Parathyroid adenoma (tissue), 2 donors: ENCODE results near the gene ATP2B2.

Experiments
- H2AFZ ChIP-seq: fragments of 300-600 bp; sonication (generic); one replicate; pipeline ENCODE4 v1.7.0; 2017; ENCODE audit warnings: antibody characterized with exemption, mild to moderate bottlenecking
- H3K27ac ChIP-seq: fragments of 300-600 bp; sonication (generic); one replicate; pipeline ENCODE4 v1.7.0; 2017
- H3K27me3 ChIP-seq: fragments of 300-600 bp; sonication (generic); one replicate; pipeline ENCODE4 v1.7.0; 2017; ENCODE audit warnings: low read length; ENCODE audit not compliant: control insufficient read depth, insufficient read depth
- H3K36me3 ChIP-seq: fragments of 300-600 bp; sonication (generic); one replicate; pipeline ENCODE4 v1.7.0; 2017; ENCODE audit warnings: low read length; ENCODE audit not compliant: control insufficient read depth, insufficient read depth
- H3K4me1 ChIP-seq: fragments of 300-600 bp; sonication (generic); one replicate; pipeline ENCODE4 v1.7.0; 2017; ENCODE audit warnings: control low read depth
- H3K4me2 ChIP-seq: fragments of 300-600 bp; sonication (generic); one replicate; pipeline ENCODE4 v1.7.0; 2017; ENCODE audit warnings: low read length
- H3K4me3 ChIP-seq: fragments of 300-600 bp; sonication (generic); one replicate; pipeline ENCODE4 v1.7.0; 2017; ENCODE audit warnings: low read depth, low read length
- H3K79me2 ChIP-seq: fragments of 300-600 bp; sonication (generic); one replicate; pipeline ENCODE4 v1.7.0; 2017; ENCODE audit warnings: control low read depth
- H3K9ac ChIP-seq: fragments of 300-600 bp; sonication (generic); one replicate; pipeline ENCODE4 v1.7.0; 2017; ENCODE audit warnings: mild to moderate bottlenecking
- H3K9me3 ChIP-seq: fragments of 300-600 bp; sonication (generic); one replicate; pipeline ENCODE4 v1.7.0; 2017; ENCODE audit warnings: low read length; ENCODE audit not compliant: control insufficient read depth
- TF ChIP-seq, protein P1 (sequence below): fragments of 300-600 bp; sonication (generic); IDR thresholded peaks from one replicate; pipeline ENCODE4 v1.7.0; 2017; ENCODE audit warnings: antibody characterized with exemption, mild to moderate bottlenecking
- donor health status: primary hyperparathyroidism.

ATP2B2 gene

DNA sequence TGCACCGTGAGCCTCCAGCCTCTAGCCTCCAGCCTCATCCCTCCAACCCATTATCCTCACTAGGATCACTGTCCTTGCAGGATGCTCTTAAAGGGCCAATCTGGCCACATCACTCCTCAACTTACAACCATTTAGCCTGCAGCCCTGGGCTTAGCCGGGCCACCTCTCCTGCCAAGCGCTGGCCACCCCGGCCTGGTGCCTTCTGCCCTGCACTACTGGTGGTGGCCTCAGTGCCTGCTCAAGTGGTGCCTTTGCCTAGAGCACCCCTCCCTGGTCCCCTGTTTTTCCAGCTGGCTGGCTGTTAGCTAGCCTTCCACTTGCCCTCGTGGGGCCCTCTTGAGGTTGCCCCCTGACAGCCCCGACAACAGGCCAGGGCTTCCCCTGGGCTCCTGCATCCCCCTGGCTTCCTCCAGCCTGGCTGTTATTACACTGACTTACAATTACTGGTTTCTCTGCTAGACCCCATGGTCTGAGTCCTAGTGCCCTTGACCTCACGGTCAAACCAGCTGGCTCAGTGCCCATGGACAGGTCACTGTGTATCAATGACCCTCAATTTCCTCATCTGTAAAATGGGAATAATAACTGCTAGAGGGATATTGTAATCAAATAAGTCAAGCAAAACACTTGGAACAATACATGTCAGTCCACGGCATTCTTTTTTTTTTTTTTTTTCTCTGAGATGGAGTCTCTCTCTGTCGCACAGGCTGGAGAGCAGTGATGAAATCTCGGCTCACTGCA is 15.5 kb downstream of the ATP2B2 start:
- Histone ChIP-seq H2AFZ (no peak overlapping the region), H3K9me3 (no peaks in the 10 kb centered on the region), H3K4me2 (no peak overlapping the region), H3K27ac (no peak overlapping the region), H3K9ac (no peak overlapping the region), H3K4me1 (no peaks in the 10 kb centered on the region), H3K36me3 (no peaks in the 10 kb centered on the region), H3K27me3 (no peaks in the 10 kb centered on the region), H3K4me3 (no peak overlapping the region), H3K79me2 (no peaks in the 10 kb centered on the region)
- TF ChIP-seq, protein P1, sequence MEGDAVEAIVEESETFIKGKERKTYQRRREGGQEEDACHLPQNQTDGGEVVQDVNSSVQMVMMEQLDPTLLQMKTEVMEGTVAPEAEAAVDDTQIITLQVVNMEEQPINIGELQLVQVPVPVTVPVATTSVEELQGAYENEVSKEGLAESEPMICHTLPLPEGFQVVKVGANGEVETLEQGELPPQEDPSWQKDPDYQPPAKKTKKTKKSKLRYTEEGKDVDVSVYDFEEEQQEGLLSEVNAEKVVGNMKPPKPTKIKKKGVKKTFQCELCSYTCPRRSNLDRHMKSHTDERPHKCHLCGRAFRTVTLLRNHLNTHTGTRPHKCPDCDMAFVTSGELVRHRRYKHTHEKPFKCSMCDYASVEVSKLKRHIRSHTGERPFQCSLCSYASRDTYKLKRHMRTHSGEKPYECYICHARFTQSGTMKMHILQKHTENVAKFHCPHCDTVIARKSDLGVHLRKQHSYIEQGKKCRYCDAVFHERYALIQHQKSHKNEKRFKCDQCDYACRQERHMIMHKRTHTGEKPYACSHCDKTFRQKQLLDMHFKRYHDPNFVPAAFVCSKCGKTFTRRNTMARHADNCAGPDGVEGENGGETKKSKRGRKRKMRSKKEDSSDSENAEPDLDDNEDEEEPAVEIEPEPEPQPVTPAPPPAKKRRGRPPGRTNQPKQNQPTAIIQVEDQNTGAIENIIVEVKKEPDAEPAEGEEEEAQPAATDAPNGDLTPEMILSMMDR, result no peak

- Histone ChIP-seq H3K79me2 (no peaks in the 10 kb centered on the region), H3K36me3 (no peaks in the 10 kb centered on the region), H2AFZ (no peak overlapping the region), H3K4me3 (no peak overlapping the region), H3K27ac (no peak overlapping the region), H3K4me1 (no peaks in the 10 kb centered on the region), H3K4me2 (no peak overlapping the region), H3K9ac (no peak overlapping the region), H3K9me3 (no peaks in the 10 kb centered on the region), H3K27me3 (no peaks in the 10 kb centered on the region)
- TF ChIP-seq, protein P1, result no peak
Measured at GRCh38 chr3:10487988-10488633, 17.3 kb downstream of the ATP2B2 start.

DNA sequence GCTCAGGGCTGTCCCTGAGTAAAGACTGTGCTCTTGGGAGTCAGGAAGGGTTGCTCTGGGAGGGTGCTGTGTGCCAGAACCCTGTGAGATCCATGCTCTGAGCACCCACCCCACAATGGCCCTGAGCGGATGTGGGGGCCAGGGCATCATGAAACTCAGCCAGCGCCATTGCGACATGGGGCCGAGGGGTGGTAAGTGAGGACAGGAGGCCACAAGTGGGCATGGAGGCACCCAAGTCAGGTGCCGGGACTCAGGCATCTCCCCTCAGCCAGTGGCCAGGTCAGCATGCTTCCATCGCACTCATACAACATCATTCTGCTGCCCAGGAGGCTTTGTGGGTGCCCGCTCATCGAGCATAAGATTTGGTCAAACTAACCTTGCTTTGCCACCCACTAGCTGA is 19.6 kb downstream of the ATP2B2 start:
- no peaks in the 10 kb centered on the region for H3K4me1 ChIP-seq
- H2AFZ ChIP-seq, result no peak overlapping the region
- no peaks in the 10 kb centered on the region for H3K27me3 ChIP-seq
- no peak overlapping the region for H3K4me2 ChIP-seq
- H3K9ac ChIP-seq, result no peak overlapping the region
- no peaks in the 10 kb centered on the region for H3K79me2 ChIP-seq
- H3K36me3 ChIP-seq, result no peaks in the 10 kb centered on the region
- no peaks in the 10 kb centered on the region for H3K9me3 ChIP-seq
- no peak overlapping the region for H3K4me3 ChIP-seq
- no peak overlapping the region for H3K27ac ChIP-seq
- TF ChIP-seq, protein P1, result no peak

DNA sequence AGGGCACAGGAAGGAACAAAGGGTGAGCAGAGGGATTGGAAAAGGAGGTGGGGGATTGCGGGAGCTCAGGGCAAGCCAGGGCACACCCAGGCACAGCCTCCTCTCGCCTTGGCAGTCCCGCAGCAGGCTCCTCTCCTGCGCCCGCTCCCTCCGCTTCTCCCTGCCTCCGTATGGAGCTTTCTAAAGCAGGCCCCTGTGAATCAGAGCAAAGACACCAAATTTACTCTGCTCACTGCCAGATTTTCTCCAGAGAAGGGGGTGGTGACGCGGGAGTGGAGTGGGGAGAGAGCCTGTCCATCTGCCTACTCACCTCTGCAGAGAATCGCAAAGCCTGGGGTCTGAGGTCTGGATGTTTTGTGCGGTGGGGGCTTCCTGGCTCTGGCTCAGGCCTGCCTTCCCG is 20.0 kb downstream of the ATP2B2 start:
- no peaks in the 10 kb centered on the region for H3K27me3 ChIP-seq
- no peak overlapping the region for H2AFZ ChIP-seq
- H3K4me1 ChIP-seq, result no peaks in the 10 kb centered on the region
- H3K9me3 ChIP-seq, result no peaks in the 10 kb centered on the region
- H3K36me3 ChIP-seq, result no peaks in the 10 kb centered on the region
- TF ChIP-seq, protein P1, result no peak
- no peak overlapping the region for H3K9ac ChIP-seq
- no peak overlapping the region for H3K4me2 ChIP-seq
- no peak overlapping the region for H3K27ac ChIP-seq
- H3K4me3 ChIP-seq, result no peak overlapping the region
- H3K79me2 ChIP-seq, result no peaks in the 10 kb centered on the region

GRCh38 chr3:10484709-10485108 is 20.7 kb downstream of the ATP2B2 start:
- TF ChIP-seq, protein P1, result no peak
- Histone ChIP-seq H3K4me1 (no peaks in the 10 kb centered on the region), H3K27me3 (no peaks in the 10 kb centered on the region), H3K9me3 (no peaks in the 10 kb centered on the region), H2AFZ (no peak overlapping the region), H3K36me3 (no peaks in the 10 kb centered on the region), H3K9ac (no peak overlapping the region), H3K27ac (no peak overlapping the region), H3K4me3 (no peak overlapping the region), H3K79me2 (no peaks in the 10 kb centered on the region), H3K4me2 (no peak overlapping the region)
